Keratinocyte (primary cell): ENCODE measurements around the gene INPP5K.

Source experiments
- EZH2 ChIP-seq: IDR thresholded peaks from one replicate; pipeline ENCODE4 v1.6.1; 2012; ENCODE audit warnings: inconsistent platforms, mild to moderate bottlenecking, low read length, moderate library complexity
- TF ChIP-seq, protein P1 (sequence below), 3 experiments: IDR thresholded peaks in 1 of 3; conservative IDR thresholded peaks in 1 of 3; optimal IDR thresholded peaks in 1 of 3; 2 replicates in 2 of 3; 3 replicates in 1 of 3; pipeline versions ENCODE3 to v1.5.1; 2011; ENCODE audit warnings: low read length in 3 of 3, mild to moderate bottlenecking in 3 of 3, moderate library complexity in 2 of 3, control low read depth in 1 of 3, inconsistent platforms in 1 of 3; ENCODE audit not compliant: insufficient read depth in 2 of 3; ENCODE audit errors: extremely low read depth in 1 of 3

GRCh38 chr17:1493291-1493980, 23.0 kb downstream of the INPP5K start:
- TF ChIP-seq, protein P1, sequence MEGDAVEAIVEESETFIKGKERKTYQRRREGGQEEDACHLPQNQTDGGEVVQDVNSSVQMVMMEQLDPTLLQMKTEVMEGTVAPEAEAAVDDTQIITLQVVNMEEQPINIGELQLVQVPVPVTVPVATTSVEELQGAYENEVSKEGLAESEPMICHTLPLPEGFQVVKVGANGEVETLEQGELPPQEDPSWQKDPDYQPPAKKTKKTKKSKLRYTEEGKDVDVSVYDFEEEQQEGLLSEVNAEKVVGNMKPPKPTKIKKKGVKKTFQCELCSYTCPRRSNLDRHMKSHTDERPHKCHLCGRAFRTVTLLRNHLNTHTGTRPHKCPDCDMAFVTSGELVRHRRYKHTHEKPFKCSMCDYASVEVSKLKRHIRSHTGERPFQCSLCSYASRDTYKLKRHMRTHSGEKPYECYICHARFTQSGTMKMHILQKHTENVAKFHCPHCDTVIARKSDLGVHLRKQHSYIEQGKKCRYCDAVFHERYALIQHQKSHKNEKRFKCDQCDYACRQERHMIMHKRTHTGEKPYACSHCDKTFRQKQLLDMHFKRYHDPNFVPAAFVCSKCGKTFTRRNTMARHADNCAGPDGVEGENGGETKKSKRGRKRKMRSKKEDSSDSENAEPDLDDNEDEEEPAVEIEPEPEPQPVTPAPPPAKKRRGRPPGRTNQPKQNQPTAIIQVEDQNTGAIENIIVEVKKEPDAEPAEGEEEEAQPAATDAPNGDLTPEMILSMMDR (optimal IDR thresholded peaks at IDR 0.05 in 1 of 3, IDR thresholded peaks at IDR 0.05 in 1 of 3, conservative IDR thresholded peaks at IDR 0.05 in 1 of 3; ENCODE audit: extremely low read depth in 1 of 3, insufficient read depth in 2 of 3, low read length in 3 of 3) = no peak
- TF ChIP-seq EZH2 = no peak
